Panc1 (cell line): ENCODE measurements around the gene OAS3.

Experiments
- CTCF ChIP-seq: fragments of 450-650 bp; IDR thresholded peaks from 2 replicates; pipeline ENCODE4 v1.5.1; 2017; ENCODE audit warnings: mild to moderate bottlenecking
- POLR2AphosphoS5 ChIP-seq: IDR thresholded peaks from 2 replicates; pipeline ENCODE4 v1.6.1; 2012; ENCODE audit warnings: mild to moderate bottlenecking, low read depth, low read length, moderate library complexity
- SIN3A ChIP-seq: IDR thresholded peaks from 2 replicates; pipeline ENCODE4 v1.6.1; 2012; ENCODE audit warnings: low read depth, mild to moderate bottlenecking, low read length, moderate library complexity, borderline replicate concordance; ENCODE audit not compliant: insufficient read depth

GRCh38 chr12:112961074-112961473 lies 22.8 kb downstream of the OAS3 start:
- TF ChIP-seq CTCF: no peak
- TF ChIP-seq SIN3A: no peak
- TF ChIP-seq POLR2AphosphoS5: no peak
